ENCODE data around the gene TMEM120A.

The TMEM120A gene

DNA sequence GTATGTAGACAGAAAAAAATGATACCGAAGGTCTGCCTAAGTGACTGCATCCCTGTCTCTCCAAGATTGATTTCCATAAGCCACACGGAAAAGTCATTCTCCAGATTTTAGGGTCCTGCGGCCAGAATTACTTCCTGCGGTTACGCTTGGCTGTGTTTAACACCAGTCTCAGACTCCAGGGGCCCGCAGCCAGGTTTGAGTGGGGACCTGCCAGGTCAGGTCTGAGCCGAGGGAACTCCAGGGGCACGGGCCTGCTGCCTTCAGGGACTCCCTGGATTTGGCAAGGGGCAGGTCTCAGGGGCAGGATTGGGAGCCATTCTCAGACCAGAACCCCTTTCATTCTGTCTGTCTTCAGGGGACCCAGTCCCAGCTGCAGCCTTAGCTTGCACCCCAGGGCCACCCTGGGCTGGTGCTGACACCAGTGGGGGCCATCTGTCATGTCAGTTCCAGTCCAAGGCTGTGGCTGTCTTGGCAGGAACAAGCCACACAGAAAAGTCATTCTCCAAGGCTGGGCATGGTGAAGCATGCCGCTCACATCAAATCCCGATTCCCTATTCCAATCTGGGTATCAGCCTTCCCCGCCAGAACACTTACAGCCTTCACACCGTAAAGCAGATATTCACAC lies 39.0 kb downstream of the TMEM120A start:
- Histone ChIP-seq H3K4me1 (ENCODE audit: control insufficient read depth, low read length) (no peaks in the 10 kb centered on the region), H3K79me2 (ENCODE audit: control insufficient read depth, low read length) (no peaks in the 10 kb centered on the region), H3K27me3 (ENCODE audit: control insufficient read depth, low read length) (no peaks in the 10 kb centered on the region), H3K9me2 (replicated peaks; ENCODE audit: control insufficient read depth, low read length) (no peaks in the 10 kb centered on the region), H3F3A (ENCODE audit: control insufficient read depth, insufficient read depth) (no peaks in the 10 kb centered on the region), H3K4me2 (ENCODE audit: low read length) (no peak overlapping the region), H3K4me3 (ENCODE audit: low read length) (no peak overlapping the region), H3K27ac (ENCODE audit: low read depth, low read length) (no peak overlapping the region), H3K9me3 (ENCODE audit: control insufficient read depth, insufficient read depth, low read length) (no peaks in the 10 kb centered on the region), H3K36me3 (ENCODE audit: control insufficient read depth, low read length) (0 out of 2 replicates have a peak, but pooled peaks cover 4% of the 10 kb centered on the region), H4K20me1 (ENCODE audit: control insufficient read depth, insufficient read depth, low read depth, low read length) (no peaks in the 10 kb centered on the region)
- TF ChIP-seq, protein P1, sequence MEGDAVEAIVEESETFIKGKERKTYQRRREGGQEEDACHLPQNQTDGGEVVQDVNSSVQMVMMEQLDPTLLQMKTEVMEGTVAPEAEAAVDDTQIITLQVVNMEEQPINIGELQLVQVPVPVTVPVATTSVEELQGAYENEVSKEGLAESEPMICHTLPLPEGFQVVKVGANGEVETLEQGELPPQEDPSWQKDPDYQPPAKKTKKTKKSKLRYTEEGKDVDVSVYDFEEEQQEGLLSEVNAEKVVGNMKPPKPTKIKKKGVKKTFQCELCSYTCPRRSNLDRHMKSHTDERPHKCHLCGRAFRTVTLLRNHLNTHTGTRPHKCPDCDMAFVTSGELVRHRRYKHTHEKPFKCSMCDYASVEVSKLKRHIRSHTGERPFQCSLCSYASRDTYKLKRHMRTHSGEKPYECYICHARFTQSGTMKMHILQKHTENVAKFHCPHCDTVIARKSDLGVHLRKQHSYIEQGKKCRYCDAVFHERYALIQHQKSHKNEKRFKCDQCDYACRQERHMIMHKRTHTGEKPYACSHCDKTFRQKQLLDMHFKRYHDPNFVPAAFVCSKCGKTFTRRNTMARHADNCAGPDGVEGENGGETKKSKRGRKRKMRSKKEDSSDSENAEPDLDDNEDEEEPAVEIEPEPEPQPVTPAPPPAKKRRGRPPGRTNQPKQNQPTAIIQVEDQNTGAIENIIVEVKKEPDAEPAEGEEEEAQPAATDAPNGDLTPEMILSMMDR (IDR thresholded peaks at IDR 0.05; ENCODE audit: low read depth, low read length, poor library complexity, severe bottlenecking): no peak
- no peak for TF ChIP-seq EZH2phosphoT487 (IDR thresholded peaks at IDR 0.05; ENCODE audit: borderline replicate concordance, low read length)

DNA sequence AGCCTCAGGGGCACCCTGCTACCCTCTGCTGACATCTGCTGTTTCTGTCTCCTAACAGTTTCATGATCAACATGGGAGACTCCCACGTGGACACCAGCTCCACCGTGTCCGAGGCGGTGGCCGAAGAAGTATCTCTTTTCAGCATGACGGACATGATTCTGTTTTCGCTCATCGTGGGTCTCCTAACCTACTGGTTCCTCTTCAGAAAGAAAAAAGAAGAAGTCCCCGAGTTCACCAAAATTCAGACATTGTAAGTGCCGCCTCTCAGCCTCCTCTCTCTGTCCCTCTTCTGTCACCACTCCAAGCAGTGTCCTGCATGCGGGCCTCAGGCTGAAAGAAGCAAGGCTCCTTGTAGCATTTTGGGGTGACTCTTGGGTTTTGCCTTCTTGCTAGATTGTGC lies 40.5 kb downstream of the TMEM120A start:
- H3K36me3 ChIP-seq (ENCODE audit: control insufficient read depth, low read length): 0 out of 2 replicates have a peak, but pooled peaks cover 4% of the 10 kb centered on the region
- no peak overlapping the region for H3K27ac ChIP-seq (ENCODE audit: low read depth, low read length)
- no peaks in the 10 kb centered on the region for H3K9me2 ChIP-seq (replicated peaks; ENCODE audit: control insufficient read depth, low read length)
- no peaks in the 10 kb centered on the region for H3F3A ChIP-seq (ENCODE audit: control insufficient read depth, insufficient read depth)
- H3K27me3 ChIP-seq (ENCODE audit: control insufficient read depth, low read length): no peaks in the 10 kb centered on the region
- H3K9me3 ChIP-seq (ENCODE audit: control insufficient read depth, insufficient read depth, low read length): no peaks in the 10 kb centered on the region
- no peaks in the 10 kb centered on the region for H3K4me1 ChIP-seq (ENCODE audit: control insufficient read depth, low read length)
- H4K20me1 ChIP-seq (ENCODE audit: control insufficient read depth, insufficient read depth, low read depth, low read length): no peaks in the 10 kb centered on the region
- no peaks in the 10 kb centered on the region for H3K79me2 ChIP-seq (ENCODE audit: control insufficient read depth, low read length)
- no peak for TF ChIP-seq EZH2phosphoT487 (IDR thresholded peaks at IDR 0.05; ENCODE audit: borderline replicate concordance, low read length)
- TF ChIP-seq, protein P1 (IDR thresholded peaks at IDR 0.05; ENCODE audit: low read depth, low read length, poor library complexity, severe bottlenecking): no peak
- no peak overlapping the region for H3K4me3 ChIP-seq (ENCODE audit: low read length)
- no peak overlapping the region for H3K4me2 ChIP-seq (ENCODE audit: low read length)

DNA sequence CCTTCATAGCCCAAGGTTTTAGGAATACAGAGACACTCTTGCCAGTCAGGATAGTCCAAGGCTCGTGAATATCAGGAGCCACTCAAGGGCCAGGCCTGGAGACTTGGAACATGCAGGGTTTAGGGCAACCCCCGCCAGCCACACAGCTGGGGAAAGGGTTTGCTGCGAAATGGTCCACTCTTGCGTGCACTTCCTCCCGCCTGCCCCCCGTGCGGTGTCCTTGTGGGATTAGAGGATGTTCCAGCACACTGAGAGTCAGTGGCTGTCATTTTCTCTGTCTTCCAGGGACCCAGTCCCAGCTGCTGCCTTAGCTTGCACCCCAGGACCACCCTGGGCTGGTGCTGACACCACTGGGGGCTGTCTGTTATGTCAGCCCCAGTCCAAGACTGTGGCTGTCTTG lies 41.0 kb downstream of the TMEM120A start:
- Histone ChIP-seq H3K9me3 (ENCODE audit: control insufficient read depth, insufficient read depth, low read length) (no peaks in the 10 kb centered on the region), H3K4me2 (ENCODE audit: low read length) (no peak overlapping the region), H3K9me2 (replicated peaks; ENCODE audit: control insufficient read depth, low read length) (no peaks in the 10 kb centered on the region), H3F3A (ENCODE audit: control insufficient read depth, insufficient read depth) (no peaks in the 10 kb centered on the region), H3K27ac (ENCODE audit: low read depth, low read length) (no peak overlapping the region), H3K79me2 (ENCODE audit: control insufficient read depth, low read length) (no peaks in the 10 kb centered on the region), H3K4me1 (ENCODE audit: control insufficient read depth, low read length) (no peaks in the 10 kb centered on the region), H3K36me3 (ENCODE audit: control insufficient read depth, low read length) (0 out of 2 replicates have a peak, but pooled peaks cover 4% of the 10 kb centered on the region), H4K20me1 (ENCODE audit: control insufficient read depth, insufficient read depth, low read depth, low read length) (no peaks in the 10 kb centered on the region), H3K27me3 (ENCODE audit: control insufficient read depth, low read length) (no peaks in the 10 kb centered on the region), H3K4me3 (ENCODE audit: low read length) (no peak overlapping the region)
- TF ChIP-seq EZH2phosphoT487 (IDR thresholded peaks at IDR 0.05; ENCODE audit: borderline replicate concordance, low read length): no peak
- TF ChIP-seq, protein P1 (IDR thresholded peaks at IDR 0.05; ENCODE audit: low read depth, low read length, poor library complexity, severe bottlenecking): no peak
